ENCODE measurements around the gene CDH11.

Gene CDH11

GRCh38 chr16:64898159-64898558, 223.7 kb downstream of the CDH11 start:
- no peak for DNase-seq
